Colonic mucosa (tissue), 4 donors: ENCODE results near the gene RBM23. TPM values are rescaled to one million over a fixed set of nuclear protein-coding genes. Genes with fewer than 3 reads are reported as not detected.

Experiments used
- DNase-seq: peaks from one replicate; pipeline ENCODE4 v3.0.0-alpha.2; 2020
- H3K27ac ChIP-seq: fragments of 200-600 bp; one replicate; pipeline ENCODE4 v1.8.0; 2021
- H3K27me3 ChIP-seq: fragments of 200-600 bp; one replicate; pipeline ENCODE4 v1.8.0; 2021
- H3K36me3 ChIP-seq: fragments of 200-600 bp; one replicate; pipeline ENCODE4 v1.8.0; 2021
- H3K4me1 ChIP-seq: fragments of 200-600 bp; one replicate; pipeline ENCODE4 v1.8.0; 2021; ENCODE audit warnings: mild to moderate bottlenecking
- H3K4me3 ChIP-seq: fragments of 200-600 bp; one replicate; pipeline ENCODE4 v1.8.0; 2021
- H3K9ac ChIP-seq, 2 donors: one replicate each; pipeline ENCODE4 v1.7.0; 2013; ENCODE audit warnings: control low read depth in 2 of 2, low read depth in 2 of 2, low read length in 2 of 2
- H3K9me3 ChIP-seq: fragments of 200-600 bp; one replicate; pipeline ENCODE4 v1.8.0; 2021
- intact Hi-C: fragments of 100-400 bp; cut with DNase I; formaldehyde crosslinking; loops from one replicate; pipeline ENCODE4 v1.14.1; 2022
- total RNA-seq, 2 donors: library from RNA; stranded (reverse); fragmentation: NEBNext Ultra II Directional in 1 of 2; extraction: Animal tissue kit (Norgen Biotek cat#: 25700) in 1 of 2; gene quantifications; one replicate each; pipeline ENCODE4 v1.2.1, GENCODE V29; 2021
- TF ChIP-seq, protein P1 (sequence below): fragments of 200-600 bp; IDR thresholded peaks from one replicate; pipeline ENCODE4 v1.8.0; 2022; ENCODE audit warnings: antibody characterized with exemption, mild to moderate bottlenecking
- donor health status: healthy.
- donor health status: DM: no; HTN: no; CAD: no.
- donor health status: DM: no; HTN: no; CAD: no.

Gene RBM23
- total RNA-seq, 2 donors from 2014 or later = 66.8 to 67.7 TPM

DNA sequence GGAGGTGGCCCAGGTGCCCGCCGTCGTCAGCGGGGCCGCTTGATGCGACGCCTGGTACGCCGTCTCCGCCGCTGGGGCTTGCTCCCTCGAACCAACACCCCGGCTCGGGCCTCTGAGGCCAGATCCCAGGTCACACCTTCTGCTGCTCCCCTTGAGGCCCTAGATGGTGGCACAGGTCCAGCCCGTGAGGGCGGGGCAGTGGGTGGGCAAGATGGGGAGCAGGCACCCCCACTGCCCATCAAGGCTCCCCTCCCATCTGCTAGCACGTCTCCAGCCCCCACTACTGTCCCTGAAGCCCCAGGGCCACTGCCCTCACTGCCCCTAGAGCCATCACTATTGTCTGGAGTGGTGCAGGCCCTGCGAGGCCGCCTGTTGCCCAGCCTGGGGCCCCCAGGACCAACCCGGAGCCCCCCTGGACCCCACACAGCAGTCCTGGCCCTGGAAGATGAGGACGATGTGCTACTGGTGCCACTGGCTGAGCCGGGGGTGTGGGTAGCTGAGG lies 41.9 kb downstream of the RBM23 start:
- Histone ChIP-seq H3K27me3 (no peaks in the 10 kb centered on the region), H3K36me3 (peaks cover 37% of the 10 kb centered on the region), H3K9me3 (no peaks in the 10 kb centered on the region), H3K4me3 (no peak overlapping the region), H3K27ac (no peak overlapping the region), H3K4me1 (peaks cover 7% of the 10 kb centered on the region), H3K9ac (no peak overlapping the region)
- intact Hi-C loops = no loop called here
- no peak for DNase-seq
- TF ChIP-seq, protein P1, sequence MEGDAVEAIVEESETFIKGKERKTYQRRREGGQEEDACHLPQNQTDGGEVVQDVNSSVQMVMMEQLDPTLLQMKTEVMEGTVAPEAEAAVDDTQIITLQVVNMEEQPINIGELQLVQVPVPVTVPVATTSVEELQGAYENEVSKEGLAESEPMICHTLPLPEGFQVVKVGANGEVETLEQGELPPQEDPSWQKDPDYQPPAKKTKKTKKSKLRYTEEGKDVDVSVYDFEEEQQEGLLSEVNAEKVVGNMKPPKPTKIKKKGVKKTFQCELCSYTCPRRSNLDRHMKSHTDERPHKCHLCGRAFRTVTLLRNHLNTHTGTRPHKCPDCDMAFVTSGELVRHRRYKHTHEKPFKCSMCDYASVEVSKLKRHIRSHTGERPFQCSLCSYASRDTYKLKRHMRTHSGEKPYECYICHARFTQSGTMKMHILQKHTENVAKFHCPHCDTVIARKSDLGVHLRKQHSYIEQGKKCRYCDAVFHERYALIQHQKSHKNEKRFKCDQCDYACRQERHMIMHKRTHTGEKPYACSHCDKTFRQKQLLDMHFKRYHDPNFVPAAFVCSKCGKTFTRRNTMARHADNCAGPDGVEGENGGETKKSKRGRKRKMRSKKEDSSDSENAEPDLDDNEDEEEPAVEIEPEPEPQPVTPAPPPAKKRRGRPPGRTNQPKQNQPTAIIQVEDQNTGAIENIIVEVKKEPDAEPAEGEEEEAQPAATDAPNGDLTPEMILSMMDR = no peak

DNA sequence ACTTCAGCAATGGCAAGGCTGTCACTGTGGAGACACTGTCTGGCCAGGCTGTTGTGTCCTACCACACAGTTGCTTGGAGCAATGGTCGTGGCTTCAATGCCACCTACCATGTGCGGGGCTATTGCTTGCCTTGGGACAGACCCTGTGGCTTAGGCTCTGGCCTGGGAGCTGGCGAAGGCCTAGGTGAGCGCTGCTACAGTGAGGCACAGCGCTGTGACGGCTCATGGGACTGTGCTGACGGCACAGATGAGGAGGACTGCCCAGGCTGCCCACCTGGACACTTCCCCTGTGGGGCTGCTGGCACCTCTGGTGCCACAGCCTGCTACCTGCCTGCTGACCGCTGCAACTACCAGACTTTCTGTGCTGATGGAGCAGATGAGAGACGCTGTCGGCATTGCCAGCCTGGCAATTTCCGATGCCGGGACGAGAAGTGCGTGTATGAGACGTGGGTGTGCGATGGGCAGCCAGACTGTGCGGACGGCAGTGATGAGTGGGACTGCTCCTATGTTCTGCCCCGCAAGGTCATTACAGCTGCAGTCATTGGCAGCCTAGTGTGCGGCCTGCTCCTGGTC lies 43.1 kb downstream of the RBM23 start:
- no peak for DNase-seq

DNA sequence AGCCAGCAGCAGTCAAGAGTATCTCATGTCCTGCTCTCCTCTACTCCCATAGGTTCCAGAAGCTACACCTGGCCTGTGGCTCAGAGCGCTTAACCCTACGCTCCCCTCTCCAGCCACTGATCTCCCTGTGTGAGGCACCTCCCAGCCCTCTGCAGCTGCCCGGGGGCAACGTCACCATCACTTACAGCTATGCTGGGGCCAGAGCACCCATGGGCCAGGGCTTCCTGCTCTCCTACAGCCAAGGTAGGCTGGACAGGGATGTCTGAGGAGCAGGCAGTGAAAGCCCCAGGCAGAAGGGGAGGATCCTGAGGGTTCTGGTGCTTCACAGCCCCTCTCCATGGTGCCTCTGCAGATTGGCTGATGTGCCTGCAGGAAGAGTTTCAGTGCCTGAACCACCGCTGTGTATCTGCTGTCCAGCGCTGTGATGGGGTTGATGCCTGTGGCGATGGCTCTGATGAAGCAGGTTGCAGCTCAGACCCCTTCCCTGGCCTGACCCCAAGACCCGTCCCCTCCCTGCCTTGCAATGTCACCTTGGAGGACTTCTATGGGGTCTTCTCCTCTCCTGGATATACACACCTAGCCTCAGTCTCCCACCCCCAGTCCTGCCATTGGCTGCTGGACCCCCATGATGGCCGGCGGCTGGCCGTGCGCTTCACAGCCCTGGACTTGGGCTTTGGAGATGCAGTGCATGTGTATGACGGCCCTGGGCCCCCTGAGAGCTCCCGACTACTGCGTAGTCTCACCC lies 43.8 kb downstream of the RBM23 start:
- intact Hi-C loops = no loop called here
- no peak for DNase-seq

More for the DNA sequence above, 43.1 kb downstream of the RBM23 start:
- H3K4me3 ChIP-seq = no peak overlapping the region
- intact Hi-C loops = no loop called here
- H3K4me1 ChIP-seq = peaks cover 7% of the 10 kb centered on the region
- H3K27ac ChIP-seq = no peak overlapping the region
- H3K9ac ChIP-seq = no peak overlapping the region
- no peaks in the 10 kb centered on the region for H3K9me3 ChIP-seq
- no peaks in the 10 kb centered on the region for H3K27me3 ChIP-seq
- peaks cover 37% of the 10 kb centered on the region for H3K36me3 ChIP-seq
- TF ChIP-seq, protein P1 = no peak

DNA sequence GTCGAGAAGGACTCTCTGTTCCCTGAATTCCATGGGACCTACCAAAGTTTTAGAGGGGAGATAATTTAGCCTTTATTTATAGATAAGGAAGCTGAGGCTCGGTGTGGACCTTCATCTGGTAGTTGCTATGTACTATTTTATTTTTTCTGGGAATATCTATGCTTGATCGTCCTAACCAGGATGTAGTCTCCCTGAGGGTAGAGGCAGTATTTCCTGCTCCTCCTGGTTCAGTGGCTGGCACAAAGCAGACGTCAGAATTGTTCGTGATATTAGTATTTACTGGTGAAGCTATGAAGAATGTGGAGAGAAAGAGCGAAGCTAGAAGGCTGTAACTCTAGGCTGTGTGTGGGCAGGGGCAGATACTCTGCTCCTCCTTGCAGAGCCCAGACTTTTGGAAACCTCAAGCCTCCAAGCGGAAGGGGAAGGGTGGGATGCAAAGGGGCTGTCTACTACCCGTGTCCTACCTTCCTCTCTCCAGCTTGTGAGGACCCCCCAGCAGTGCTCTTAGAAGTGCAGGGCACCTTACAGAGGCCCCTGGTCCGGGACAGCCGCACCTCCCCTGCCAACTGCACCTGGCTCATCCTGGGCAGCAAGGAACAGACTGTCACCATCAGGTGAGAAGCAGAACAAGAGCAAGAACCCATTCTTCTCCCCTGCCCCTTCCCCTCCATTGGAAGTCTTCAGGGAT lies 46.0 kb downstream of the RBM23 start:
- TF ChIP-seq, protein P1 = no peak
- peak overlapping the region; percentile 99 for H3K27ac ChIP-seq
- H3K9me3 ChIP-seq = no peaks in the 10 kb centered on the region
- no peak for DNase-seq
- peaks cover 7% of the 10 kb centered on the region for H3K4me1 ChIP-seq
- H3K9ac ChIP-seq = peak overlapping the region; percentile 95 to 98
- no peaks in the 10 kb centered on the region for H3K27me3 ChIP-seq
- H3K36me3 ChIP-seq = peaks cover 37% of the 10 kb centered on the region
- intact Hi-C loops = no loop called here
- H3K4me3 ChIP-seq = peak overlapping the region; percentile 57

More for the DNA sequence above, 43.8 kb downstream of the RBM23 start:
- TF ChIP-seq, protein P1 = no peak
- Histone ChIP-seq H3K27ac (no peak overlapping the region), H3K9ac (no peak overlapping the region), H3K9me3 (no peaks in the 10 kb centered on the region), H3K4me1 (peaks cover 7% of the 10 kb centered on the region), H3K36me3 (peaks cover 37% of the 10 kb centered on the region), H3K27me3 (no peaks in the 10 kb centered on the region), H3K4me3 (no peak overlapping the region)

DNA sequence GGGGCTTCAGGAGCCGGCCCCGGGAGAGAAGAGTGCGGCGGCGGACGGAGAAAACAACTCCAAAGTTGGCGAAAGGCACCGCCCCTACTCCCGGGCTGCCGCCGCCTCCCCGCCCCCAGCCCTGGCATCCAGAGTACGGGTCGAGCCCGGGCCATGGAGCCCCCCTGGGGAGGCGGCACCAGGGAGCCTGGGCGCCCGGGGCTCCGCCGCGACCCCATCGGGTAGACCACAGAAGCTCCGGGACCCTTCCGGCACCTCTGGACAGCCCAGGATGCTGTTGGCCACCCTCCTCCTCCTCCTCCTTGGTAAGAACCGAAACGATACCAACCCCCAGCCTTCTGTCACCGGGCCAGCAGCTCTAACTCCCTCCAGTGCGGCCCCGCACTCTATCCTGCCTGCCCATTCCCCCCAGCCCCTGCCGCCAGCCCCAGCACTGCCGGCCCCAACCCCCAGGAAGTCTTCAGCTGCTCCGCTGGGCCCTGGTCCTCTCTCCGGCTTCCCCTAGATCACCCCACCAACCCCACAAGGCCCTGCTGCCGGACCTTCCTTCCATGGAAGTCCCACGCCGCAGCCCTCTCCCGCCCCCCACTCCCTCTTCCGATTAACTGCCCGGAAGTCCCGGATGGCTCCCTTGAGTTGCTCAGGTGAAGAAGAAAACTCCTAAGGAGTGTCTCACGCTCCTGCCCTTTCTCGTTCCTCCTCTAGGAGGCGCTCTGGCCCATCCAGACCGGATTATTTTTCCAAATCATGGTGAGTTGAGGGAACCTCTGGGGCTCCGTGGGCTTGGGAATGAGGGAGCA lies 46.7 kb downstream of the RBM23 start:
- peaks cover 7% of the 10 kb centered on the region for H3K4me1 ChIP-seq

More for the DNA sequence above, 46.7 kb downstream of the RBM23 start:
- DNase-seq = peak; percentile 94
- TF ChIP-seq, protein P1 = peak; percentile 95
- H3K9me3 ChIP-seq = no peaks in the 10 kb centered on the region
- H3K27me3 ChIP-seq = no peaks in the 10 kb centered on the region
- peak overlapping the region; percentile 99 for H3K27ac ChIP-seq
- peak overlapping the region; percentile 95 to 98 for H3K9ac ChIP-seq
- H3K4me3 ChIP-seq = peak overlapping the region; percentile 57
- peaks cover 31% of the 10 kb centered on the region for H3K36me3 ChIP-seq
- intact Hi-C loops = no loop called here
